Stimulated activated CD8-positive, alpha-beta memory T cell treated with anti-CD3 and anti-CD28 coated beads, Interleukin-2, amount 100 ng/mL, for 1 hour (primary cell): ENCODE measurements around the gene LIPI.
"Not testable (repeated sequence)": the region's sequence is repeated elsewhere in the genome, so short reads cannot be mapped to it uniquely, and the experiment has no call there.

Experiments
- DNase-seq, 2 donors: peaks; one replicate each; pipeline ENCODE4 v3.0.0-alpha.2; 2020; ENCODE audit warnings: low read depth in 2 of 2

LIPI gene

GRCh38 chr21:14074177-14074576 is 136.6 kb downstream of the LIPI start:
- no peak for DNase-seq

GRCh38 chr21:14073615-14074014 is 137.1 kb downstream of the LIPI start:
- no peak for DNase-seq

GRCh38 chr21:14072761-14073535 is 137.8 kb downstream of the LIPI start:
- DNase-seq: no peak

- no peak for DNase-seq
These were observed 138.6 kb downstream of the LIPI start for GRCh38 chr21:14071902-14072734.

GRCh38 chr21:14070968-14071367 is 139.8 kb downstream of the LIPI start:
- DNase-seq: no peak

GRCh38 chr21:14070049-14070893 is 140.5 kb downstream of the LIPI start:
- DNase-seq: no peak

- no peak for DNase-seq
These were observed 146.5 kb downstream of the LIPI start for GRCh38 chr21:14064296-14064645.

GRCh38 chr21:14063620-14064295 is 147.0 kb downstream of the LIPI start:
- DNase-seq: not testable (repeated sequence)

- DNase-seq: not testable (repeated sequence)
These were observed 148.1 kb downstream of the LIPI start for GRCh38 chr21:14062684-14063083.

- DNase-seq: not testable (repeated sequence)
These were observed 148.9 kb downstream of the LIPI start for GRCh38 chr21:14061820-14062219.

- not testable (repeated sequence) for DNase-seq
These were observed 151.6 kb downstream of the LIPI start for GRCh38 chr21:14058995-14059627.
